GM18867 (cell line): ENCODE results near the gene HNRNPUL1.
"Not testable (repeated sequence)": the region's sequence is repeated elsewhere in the genome, so short reads cannot be mapped to it uniquely, and the experiment has no call there.

Experiments
- ATAC-seq: cut with Tn5 transposase; IDR thresholded peaks from one replicate; pipeline ENCODE4 v1.9.1; 2021; ENCODE audit warnings: mild to moderate bottlenecking, moderate library complexity; ENCODE audit not compliant: unreplicated experiment

Gene HNRNPUL1

GRCh38 chr19:41273076-41273475 is 8.9 kb downstream of the HNRNPUL1 start:
- no peak for ATAC-seq

GRCh38 chr19:41274802-41275201 is 10.6 kb downstream of the HNRNPUL1 start:
- ATAC-seq, result no peak

GRCh38 chr19:41276231-41276630 is 12.1 kb downstream of the HNRNPUL1 start:
- ATAC-seq, result no peak

- no peak for ATAC-seq
These were observed 14.3 kb downstream of the HNRNPUL1 start for GRCh38 chr19:41278478-41278877.

- no peak for ATAC-seq
These were observed 24.7 kb downstream of the HNRNPUL1 start for GRCh38 chr19:41288673-41289530.

- ATAC-seq, result not testable (repeated sequence)
These were observed 25.6 kb downstream of the HNRNPUL1 start for GRCh38 chr19:41289814-41290213.

GRCh38 chr19:41294393-41294792 is 30.2 kb downstream of the HNRNPUL1 start:
- ATAC-seq, result no peak

GRCh38 chr19:41295499-41295898 is 31.3 kb downstream of the HNRNPUL1 start:
- ATAC-seq, result no peak

- no peak for ATAC-seq
These were observed 32.3 kb downstream of the HNRNPUL1 start for GRCh38 chr19:41296433-41296871.

- peak; percentile 85 for ATAC-seq
These were observed 33.6 kb downstream of the HNRNPUL1 start for GRCh38 chr19:41297628-41298347.

GRCh38 chr19:41298348-41298964 is 34.3 kb downstream of the HNRNPUL1 start:
- ATAC-seq, result no peak

GRCh38 chr19:41299046-41299754 is 35.0 kb downstream of the HNRNPUL1 start:
- no peak for ATAC-seq

- no peak for ATAC-seq
These were observed 35.5 kb downstream of the HNRNPUL1 start for GRCh38 chr19:41299755-41300089.

GRCh38 chr19:41300555-41300954 is 36.4 kb downstream of the HNRNPUL1 start:
- ATAC-seq, result no peak

GRCh38 chr19:41302624-41303351 is 38.6 kb downstream of the HNRNPUL1 start:
- peak; percentile 44 for ATAC-seq

GRCh38 chr19:41303954-41304353 is 39.8 kb downstream of the HNRNPUL1 start:
- no peak for ATAC-seq

- ATAC-seq, result no peak
These were observed 40.7 kb downstream of the HNRNPUL1 start for GRCh38 chr19:41304706-41305483.

GRCh38 chr19:41305927-41306793 is 42.0 kb downstream of the HNRNPUL1 start:
- no peak for ATAC-seq
